ENCODE data around the gene SPTBN1.

Gene SPTBN1

GRCh38 chr2:54586062-54586461 is 129.9 kb downstream of the SPTBN1 start:
- Histone ChIP-seq H3K79me2 (ENCODE audit: insufficient read depth, low read length) (no peaks in the 10 kb centered on the region), H3K27me3 (ENCODE audit: insufficient read depth, low read length) (no peaks in the 10 kb centered on the region), H3K9me3 (ENCODE audit: low read length) (no peaks in the 10 kb centered on the region), H2AFZ (ENCODE audit: low read length) (no peak overlapping the region), H3K4me2 (ENCODE audit: low read length) (no peak overlapping the region), H3K4me1 (ENCODE audit: insufficient read depth, low read length, severe bottlenecking) (peaks cover 21% of the 10 kb centered on the region), H3K9me2 (ENCODE audit: low read depth, low read length) (no peaks in the 10 kb centered on the region), H3K9ac (ENCODE audit: low read length) (no peak overlapping the region), H3K36me3 (ENCODE audit: insufficient read depth, low read length) (no peaks in the 10 kb centered on the region), H3F3A (ENCODE audit: insufficient read depth, low read length) (no peaks in the 10 kb centered on the region), H3K4me3 (ENCODE audit: low read depth, low read length, poor library complexity, severe bottlenecking) (no peak overlapping the region), H4K20me1 (ENCODE audit: insufficient read depth, low read length) (no peaks in the 10 kb centered on the region), H3K27ac (ENCODE audit: low read depth, low read length, poor library complexity, severe bottlenecking) (no peak overlapping the region)
- TF ChIP-seq CTCF (IDR thresholded peaks at IDR 0.05; ENCODE audit: low read length) = no peak
- TF ChIP-seq EZH2 (IDR thresholded peaks at IDR 0.05; ENCODE audit: borderline replicate concordance, low read length) = no peak

- Histone ChIP-seq H3K4me2 (ENCODE audit: low read length) (no peak overlapping the region), H3K79me2 (ENCODE audit: insufficient read depth, low read length) (no peaks in the 10 kb centered on the region), H4K20me1 (ENCODE audit: insufficient read depth, low read length) (no peaks in the 10 kb centered on the region)
Measured at GRCh38 chr2:54586494-54586893, 130.4 kb downstream of the SPTBN1 start.

DNA sequence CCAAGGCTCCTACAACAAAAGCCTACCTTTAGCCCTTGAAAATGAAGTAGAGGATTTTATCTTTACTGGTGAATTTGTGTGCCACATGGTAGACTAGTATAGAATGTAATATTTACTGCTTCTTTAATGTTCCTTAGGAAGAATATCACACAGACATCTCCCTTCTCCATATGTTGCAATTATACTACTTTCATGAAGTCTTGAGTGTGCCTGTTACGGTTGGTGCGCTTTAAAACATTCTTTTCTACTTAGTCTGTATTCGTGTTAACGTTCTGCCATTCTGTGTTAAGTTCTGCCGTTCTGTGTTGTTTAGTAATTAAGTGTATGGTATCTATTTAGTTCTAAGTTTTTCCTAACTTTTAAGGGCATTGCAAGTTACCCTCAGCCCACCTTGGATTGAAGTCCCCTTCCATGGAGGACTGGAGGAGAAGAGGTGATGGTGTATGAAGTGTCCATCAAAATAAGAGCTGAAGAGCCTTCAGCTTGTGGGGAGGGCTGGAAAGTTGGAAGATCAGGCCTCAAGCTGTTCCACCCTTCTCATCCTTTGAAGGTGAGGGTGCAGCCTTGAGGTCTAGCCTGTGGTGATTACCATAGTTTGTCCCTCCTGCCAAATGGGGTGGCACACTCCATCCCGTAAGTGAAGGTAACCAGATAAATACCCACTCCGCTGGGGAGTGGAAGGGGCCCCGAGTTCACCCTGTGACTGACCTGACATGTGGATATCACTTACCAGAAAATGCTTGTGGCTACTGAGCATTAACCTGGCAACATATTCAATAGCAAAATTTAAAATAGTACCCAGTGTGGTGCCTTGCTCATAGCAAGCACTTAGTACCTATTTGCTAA is 131.3 kb downstream of the SPTBN1 start:
- no peaks in the 10 kb centered on the region for H3K9me3 ChIP-seq (ENCODE audit: low read length)
- H3K36me3 ChIP-seq (ENCODE audit: insufficient read depth, low read length) = no peaks in the 10 kb centered on the region
- no peaks in the 10 kb centered on the region for H3K79me2 ChIP-seq (ENCODE audit: insufficient read depth, low read length)
- H3K27me3 ChIP-seq (ENCODE audit: insufficient read depth, low read length) = no peaks in the 10 kb centered on the region
- H4K20me1 ChIP-seq (ENCODE audit: insufficient read depth, low read length) = no peaks in the 10 kb centered on the region
- no peak for TF ChIP-seq EZH2 (IDR thresholded peaks at IDR 0.05; ENCODE audit: borderline replicate concordance, low read length)
- no peak for TF ChIP-seq CTCF (IDR thresholded peaks at IDR 0.05; ENCODE audit: low read length)
- no peak overlapping the region for H3K4me2 ChIP-seq (ENCODE audit: low read length)
- no peak overlapping the region for H3K9ac ChIP-seq (ENCODE audit: low read length)
- no peak overlapping the region for H3K4me3 ChIP-seq (ENCODE audit: low read depth, low read length, poor library complexity, severe bottlenecking)
- H3K4me1 ChIP-seq (ENCODE audit: insufficient read depth, low read length, severe bottlenecking) = peaks cover 7% of the 10 kb centered on the region
- no peaks in the 10 kb centered on the region for H3K9me2 ChIP-seq (ENCODE audit: low read depth, low read length)
- H3K27ac ChIP-seq (ENCODE audit: low read depth, low read length, poor library complexity, severe bottlenecking) = no peak overlapping the region
- H2AFZ ChIP-seq (ENCODE audit: low read length) = no peak overlapping the region
- H3F3A ChIP-seq (ENCODE audit: insufficient read depth, low read length) = no peaks in the 10 kb centered on the region

More at GRCh38 chr2:54586494-54586893, 130.4 kb downstream of the SPTBN1 start:
- H3K9me2 ChIP-seq (ENCODE audit: low read depth, low read length) = no peaks in the 10 kb centered on the region
- no peak overlapping the region for H3K4me3 ChIP-seq (ENCODE audit: low read depth, low read length, poor library complexity, severe bottlenecking)
- no peaks in the 10 kb centered on the region for H3F3A ChIP-seq (ENCODE audit: insufficient read depth, low read length)
- H2AFZ ChIP-seq (ENCODE audit: low read length) = no peak overlapping the region
- no peaks in the 10 kb centered on the region for H3K27me3 ChIP-seq (ENCODE audit: insufficient read depth, low read length)
- no peak overlapping the region for H3K9ac ChIP-seq (ENCODE audit: low read length)
- peaks cover 16% of the 10 kb centered on the region for H3K4me1 ChIP-seq (ENCODE audit: insufficient read depth, low read length, severe bottlenecking)
- no peaks in the 10 kb centered on the region for H3K9me3 ChIP-seq (ENCODE audit: low read length)
- H3K36me3 ChIP-seq (ENCODE audit: insufficient read depth, low read length) = no peaks in the 10 kb centered on the region
- TF ChIP-seq CTCF (IDR thresholded peaks at IDR 0.05; ENCODE audit: low read length) (no peak), EZH2 (IDR thresholded peaks at IDR 0.05; ENCODE audit: borderline replicate concordance, low read length) (no peak)
- no peak overlapping the region for H3K27ac ChIP-seq (ENCODE audit: low read depth, low read length, poor library complexity, severe bottlenecking)

All from OCI-LY1 (cell line).